Muscle of arm (tissue), 12 donors: ENCODE data around the gene RPUSD2. TPM values are rescaled to one million over a fixed set of nuclear protein-coding genes. Genes with fewer than 3 reads are reported as not detected.

Experiments
- DNase-seq: peaks from one replicate; pipeline ENCODE4 v3.0.0-alpha.2; 2013
- polyA plus RNA-seq, 12 donors: library from polyadenylated mRNA; unstranded; fragments of 120-200 nt; gene quantifications; one replicate each; pipeline ENCODE4 v1.2.1, GENCODE V29; 2013; ENCODE audit not compliant: insufficient read length in 12 of 12

The RPUSD2 gene
- polyA plus RNA-seq, 12 donors, result 5.4 to 10.7 (median 7.4) TPM; not detected in 1

- no peak for DNase-seq
Observed at GRCh38 chr15:40613080-40613479, 44.0 kb downstream of the RPUSD2 start.

- DNase-seq, result no peak
Observed at GRCh38 chr15:40618023-40618422, 48.9 kb downstream of the RPUSD2 start.

- no peak for DNase-seq
Observed at GRCh38 chr15:40618906-40619305, 49.8 kb downstream of the RPUSD2 start.

DNA sequence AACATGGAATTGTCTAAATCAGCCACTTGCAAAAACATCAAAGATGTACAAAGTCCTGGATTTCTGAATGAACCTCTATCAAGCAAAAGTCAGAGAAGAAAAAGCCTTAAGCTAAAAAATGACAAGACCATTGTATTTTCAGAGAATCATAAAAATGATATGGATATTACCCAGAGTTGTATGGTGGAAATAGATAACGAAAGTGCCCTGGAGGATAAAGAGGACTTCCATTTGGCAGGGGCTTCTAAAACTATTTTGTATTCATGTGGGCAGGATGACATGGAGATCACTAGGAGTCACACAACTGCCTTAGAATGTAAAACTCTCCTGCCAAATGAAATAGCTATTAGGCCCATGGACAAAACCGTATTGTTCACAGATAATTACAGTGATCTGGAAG lies 54.3 kb downstream of the RPUSD2 start:
- DNase-seq, result no peak

Other genes starting within 250 kb of the RPUSD2 start
- 10 to 100 TPM in 10 of 12 donors, 1 to 10 TPM in 1, not detected in 1; 9.2 to 17.8 (median 13.6) TPM for gene INAFM2, start 245.6 kb upstream of the RPUSD2 start, polyA plus RNA-seq
- 100 to 1,000 TPM in 1 of 12 donors, 10 to 100 TPM in 10, 1 to 10 TPM in 1; 7.4 to 119 (median 19.4) TPM for gene CCDC9B, start 228.4 kb upstream of the RPUSD2 start, polyA plus RNA-seq
- gene PHGR1, start 218.3 kb upstream of the RPUSD2 start, polyA plus RNA-seq, result 100 to 1,000 TPM in 1 of 12 donors, under 1 TPM in 1, not detected in 10; 0.66 to 310 TPM
- 1 to 10 TPM in 6 of 12 donors, under 1 TPM in 4, not detected in 2; 0.27 to 2.7 (median 1.1) TPM for gene DISP2, start 211.1 kb upstream of the RPUSD2 start, polyA plus RNA-seq
- 10 to 100 TPM in 11 of 12 donors, not detected in 1; 14.1 to 25.8 (median 19.8) TPM for gene KNSTRN, start 186.6 kb upstream of the RPUSD2 start, polyA plus RNA-seq
- gene IVD, start 163.5 kb upstream of the RPUSD2 start, polyA plus RNA-seq, result 10 to 100 TPM in 11 of 12 donors, not detected in 1; 43.8 to 68.7 (median 52.2) TPM
- 10 to 100 TPM in 11 of 12 donors, not detected in 1; 14.7 to 30.8 (median 20.5) TPM for gene BAHD1, start 128.3 kb upstream of the RPUSD2 start, polyA plus RNA-seq
- gene CHST14, start 98.3 kb upstream of the RPUSD2 start, polyA plus RNA-seq, result 10 to 100 TPM in 11 of 12 donors, not detected in 1; 29.3 to 44.7 (median 34.1) TPM
- 10 to 100 TPM in 11 of 12 donors, not detected in 1; 15.4 to 23.5 (median 17.9) TPM for gene CCDC32, start 4.3 kb upstream of the RPUSD2 start, polyA plus RNA-seq
- 10 to 100 TPM in 9 of 12 donors, 1 to 10 TPM in 2, not detected in 1; 5.9 to 57.9 (median 13.2) TPM for gene KNL1, start 24.9 kb downstream of the RPUSD2 start, polyA plus RNA-seq
- gene RAD51, start 125.9 kb downstream of the RPUSD2 start, polyA plus RNA-seq, result 10 to 100 TPM in 5 of 12 donors, 1 to 10 TPM in 6, not detected in 1; 5.3 to 12.9 (median 9.0) TPM
- 10 to 100 TPM in 11 of 12 donors, not detected in 1; 17.9 to 60.1 (median 21.2) TPM for gene RMDN3, start 186.0 kb downstream of the RPUSD2 start, polyA plus RNA-seq
- 1 to 10 TPM in 10 of 12 donors, not detected in 2; 2.2 to 9.3 (median 4.2) TPM for gene GCHFR, start 194.8 kb downstream of the RPUSD2 start, polyA plus RNA-seq
- 1 to 10 TPM in 5 of 12 donors, under 1 TPM in 5, not detected in 2; 0.74 to 3.8 (median 1.2) TPM for gene C15orf62, start 200.7 kb downstream of the RPUSD2 start, polyA plus RNA-seq
- 10 to 100 TPM in 11 of 12 donors, not detected in 1; 11.2 to 29.1 (median 17.9) TPM for gene ZFYVE19, start 237.8 kb downstream of the RPUSD2 start, polyA plus RNA-seq
- 10 to 100 TPM in 11 of 12 donors, not detected in 1; 19.2 to 42.1 (median 23.5) TPM for gene DNAJC17, start 238.2 kb downstream of the RPUSD2 start, polyA plus RNA-seq